ENCODE results near the gene UCK2.

DNA sequence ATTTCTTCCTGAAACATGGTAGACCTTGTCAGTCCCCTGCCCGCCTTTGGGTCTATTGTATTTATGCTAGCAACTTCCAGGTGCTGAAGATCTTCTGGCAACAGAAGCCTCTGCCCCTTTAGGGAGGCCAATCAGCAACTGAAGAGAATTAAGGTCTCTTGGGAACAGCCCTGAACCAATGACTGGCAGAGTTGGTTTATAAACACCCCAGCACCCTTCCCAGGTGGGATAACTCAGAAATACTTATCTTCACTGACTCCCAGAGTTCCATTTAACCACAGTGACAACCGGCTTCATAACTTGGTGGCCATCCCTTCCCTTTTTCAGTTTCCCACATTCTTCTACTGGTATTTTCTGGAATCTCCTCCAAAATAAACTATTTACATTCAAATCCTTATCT, 31.5 kb upstream of the UCK2 start:
- TF ChIP-seq SP1 (IDR thresholded peaks at IDR 0.05) = no peak
- TF ChIP-seq ZNF384 (IDR thresholded peaks at IDR 0.05) = no peak
- TF ChIP-seq FOXK2 (IDR thresholded peaks at IDR 0.05) = no peak
- TF ChIP-seq ARNT (IDR thresholded peaks at IDR 0.05) = no peak
- TF ChIP-seq TARDBP (IDR thresholded peaks at IDR 0.05) = no peak
- TF ChIP-seq SUZ12 (IDR thresholded peaks at IDR 0.05) = no peak
- TF ChIP-seq FOXA1 (IDR thresholded peaks at IDR 0.05) = no peak
- TF ChIP-seq HDGF (IDR thresholded peaks at IDR 0.05; ENCODE audit: borderline replicate concordance) = no peak
- TF ChIP-seq ELF4 (IDR thresholded peaks at IDR 0.05) = no peak
- TF ChIP-seq BHLHE40 (IDR thresholded peaks at IDR 0.05; ENCODE audit: borderline replicate concordance) = no peak
- TF ChIP-seq LEF1 (IDR thresholded peaks at IDR 0.05; ENCODE audit: borderline replicate concordance) = no peak
- no peak for TF ChIP-seq FOXM1 (IDR thresholded peaks at IDR 0.05; ENCODE audit: borderline replicate concordance)

All from HEK293T (cell line).